HepG2 (cell line): ENCODE results near the gene CCL4. TPM values are rescaled to one million over a fixed set of nuclear protein-coding genes. Genes with fewer than 3 reads are reported as not detected.

Source experiments
- ATAC-seq: fragments of 200-7000 bp; cut with Tn5 transposase; 3 replicates; pipeline ENCODE4 v1.9.1; 2020; ENCODE audit warnings: mild to moderate bottlenecking, moderate library complexity
- BruUV-seq: library from RNA; stranded (reverse); fragments of 400-500 nt; replicated peaks from 2 replicates; lab custom pipeline; 2021; lab: Mats Ljungman, UMichigan
- CTCF ChIA-PET: fragments of 300-600 bp; formaldehyde crosslinking; extraction: SDS; loops from one replicate; lab custom pipeline; 2021; ENCODE audit warnings: low total read pairs, inconsistent platforms, low intra/inter-chr PET ratio; lab: Yijun Ruan, JAX
- POLR2A ChIA-PET: fragments of 350-600 bp; sonication (Branson Sonifier 250); formaldehyde crosslinking; loops from one replicate; lab custom pipeline; 2020; ENCODE audit warnings: antibody characterized with exemption, inconsistent platforms; lab: Yijun Ruan, JAX
- DNase-seq: peaks from one replicate; pipeline ENCODE4 v3.0.0-alpha.2; 2015; ENCODE audit warnings: low spot score
- FAIRE-seq: peaks from 3 replicates; lab custom pipeline; 2011; peaks lifted over from hg19 to GRCh38; lab: Jason Lieb, UNC
- H2AFZ ChIP-seq: one replicate; pipeline ENCODE4 v1.6.1; 2011; ENCODE audit warnings: low read length, inconsistent platforms
- H3K27ac ChIP-seq: fragments of 300-600 bp; 3 replicates; pipeline ENCODE4 v1.8.0; 2011; ENCODE audit warnings: mixed run types, mild to moderate bottlenecking, mixed read lengths, low read length, inconsistent platforms; ENCODE audit not compliant: insufficient read depth; ENCODE audit errors: extremely low read length
- H3K27me3 ChIP-seq, 2 experiments: fragments of 200-600 bp in 1 of 2; 2 replicates in 1 of 2; 3 replicates in 1 of 2; pipeline versions ENCODE4 v1.6.0 to v1.8.0; 2011; ENCODE audit warnings: low read length in 2 of 2, mild to moderate bottlenecking in 2 of 2, moderate library complexity in 2 of 2, inconsistent platforms in 1 of 2; ENCODE audit not compliant: insufficient read depth in 2 of 2, control insufficient read depth in 1 of 2
- H3K36me3 ChIP-seq, 2 experiments: fragments of 200-600 bp in 1 of 2; replicated peaks in 1 of 2; 2 replicates in 1 of 2; 3 replicates in 1 of 2; pipeline versions ENCODE4 v1.5.1 to v1.8.0; 2011; ENCODE audit warnings: low read length in 2 of 2, inconsistent platforms in 1 of 2; ENCODE audit not compliant: insufficient read depth in 2 of 2, control insufficient read depth in 1 of 2
- H3K4me1 ChIP-seq: 2 replicates; pipeline ENCODE4 v1.5.1; 2012; ENCODE audit warnings: low read length, inconsistent platforms; ENCODE audit not compliant: insufficient read depth
- H3K4me2 ChIP-seq: 2 replicates; pipeline ENCODE4 v1.6.0; 2011; ENCODE audit warnings: low read depth, low read length, inconsistent platforms
- H3K4me3 ChIP-seq, 3 experiments: fragments of 200-600 bp in 1 of 3; sonication (generic), shearing (Covaris generic) in 1 of 3; replicated peaks in 1 of 3; 2 replicates each; pipeline ENCODE4 v1.5.1; 2011 to 2016; ENCODE audit warnings: low read length in 3 of 3, inconsistent platforms in 2 of 3, low read depth in 2 of 3, mild to moderate bottlenecking in 2 of 3, control low read depth in 1 of 3, mixed read lengths in 1 of 3; ENCODE audit not compliant: insufficient read depth in 1 of 3
- H3K79me2 ChIP-seq: one replicate; pipeline ENCODE4 v1.6.1; 2011; ENCODE audit warnings: low read length, inconsistent platforms; ENCODE audit not compliant: insufficient read depth
- H3K9ac ChIP-seq: 2 replicates; pipeline ENCODE4 v1.6.0; 2011; ENCODE audit warnings: mild to moderate bottlenecking, low read depth, low read length, inconsistent platforms; ENCODE audit not compliant: insufficient read depth
- H3K9me3 ChIP-seq: 2 replicates; pipeline ENCODE4 v1.5.1; 2012; ENCODE audit warnings: mild to moderate bottlenecking, low read length
- H4K20me1 ChIP-seq: 2 replicates; pipeline ENCODE4 v1.6.0; 2011; ENCODE audit warnings: inconsistent platforms, mild to moderate bottlenecking, low read length, moderate library complexity; ENCODE audit not compliant: insufficient read depth
- HMGXB4 ChIP-seq, 2 experiments: sonication (generic) in 1 of 2; formaldehyde crosslinking in 1 of 2; IDR thresholded peaks; 2 replicates each; pipeline versions ENCODE4 v1.4.0 to v1.6.1; 2018 to 2020; ENCODE audit warnings: missing genetic modification reagents in 2 of 2, borderline replicate concordance in 1 of 2, low read depth in 1 of 2, mild to moderate bottlenecking in 1 of 2, missing biosample characterization in 1 of 2
- HOMEZ ChIP-seq: IDR thresholded peaks from 2 replicates; pipeline ENCODE4 v1.6.1; 2016; ENCODE audit warnings: low read depth
- MYC ChIP-seq: sonication (generic); formaldehyde crosslinking; IDR thresholded peaks from 2 replicates; pipeline ENCODE4 v1.9.0; 2021; ENCODE audit warnings: missing genetic modification reagents, borderline replicate concordance
- SKIL ChIP-seq: sonication (generic); formaldehyde crosslinking; IDR thresholded peaks from 2 replicates; pipeline ENCODE4 v1.8.0; 2022; ENCODE audit warnings: missing genetic modification reagents, mild to moderate bottlenecking, moderate library complexity, borderline replicate concordance
- TFAP4 ChIP-seq: sonication (generic); IDR thresholded peaks from 2 replicates; pipeline ENCODE4 v1.6.1; 2016; ENCODE audit warnings: low read depth, borderline replicate concordance
- ZFY ChIP-seq: sonication (generic); formaldehyde crosslinking; IDR thresholded peaks from 2 replicates; pipeline ENCODE4 v1.4.0; 2020; ENCODE audit warnings: missing genetic modification reagents
- ZNF362 ChIP-seq: sonication (generic); formaldehyde crosslinking; IDR thresholded peaks from 2 replicates; pipeline ENCODE4 v1.4.0; 2020; ENCODE audit warnings: missing genetic modification reagents, mild to moderate bottlenecking, borderline replicate concordance
- ZNF484 ChIP-seq: sonication (generic); formaldehyde crosslinking; IDR thresholded peaks from 2 replicates; pipeline ENCODE4 v1.5.1; 2020; ENCODE audit warnings: mild to moderate bottlenecking, low read depth, missing genetic modification reagents, borderline replicate concordance
- ZNF879 ChIP-seq: sonication (generic); formaldehyde crosslinking; IDR thresholded peaks from 2 replicates; pipeline ENCODE4 v1.8.1; 2023; ENCODE audit warnings: missing genetic modification reagents
- ZSCAN22 ChIP-seq: sonication (generic); formaldehyde crosslinking; IDR thresholded peaks from 2 replicates; pipeline ENCODE4 v1.4.0; 2020; ENCODE audit warnings: mild to moderate bottlenecking, missing genetic modification reagents
- WGBS: methylation state at CpG from one replicate; pipeline ENCODE4 v1.1.6; 2017; ENCODE audit warnings: low lambda C conversion rate; 5-methylcytosine and 5-hydroxymethylcytosine counted together
- in situ Hi-C: cut with HindIII; loops from 2 replicates; pipeline ENCODE4 v1.10.0; 2017; ENCODE audit warnings: low pct_unique_long_range_greater_than_20kb; ENCODE audit not compliant: extremely low pct_ligation_motif_present
- intact Hi-C: fragments of 100-400 bp; cut with micrococcal nuclease; formaldehyde crosslinking; loops from one replicate; pipeline ENCODE4 v1.10.0; 2022; ENCODE audit not compliant: unreplicated experiment
- polyA plus RNA-seq, 8 experiments: library from polyadenylated mRNA; depleted of rRNA in 3 of 8; stranded (reverse) in 7 of 8; unstranded in 1 of 8; fragments of >200 nt; fragmentation: Illumina TruSeq in 4 of 8; extraction: Trizol in 4 of 8; gene quantifications; 2 replicates each; pipeline versions ENCODE4 v1.2.1 to v1.2.3, GENCODE V29; 2011 to 2016; ENCODE audit warnings: low read depth in 4 of 8, missing spikeins in 1 of 8, mixed read lengths in 1 of 8; ENCODE audit not compliant: insufficient read depth in 1 of 8
- total RNA-seq, 5 experiments: library from RNA; depleted of rRNA; stranded (reverse); fragments of >200 nt; fragmentation: Illumina TruSeq; extraction: Trizol; gene quantifications; 2 replicates each; pipeline ENCODE4 v1.2.3, GENCODE V29; 2016; ENCODE audit warnings: low read depth in 1 of 5

The CCL4 gene
- total and polyA plus RNA-seq, 2 of the 13 experiments (the other 11 are each of a cell fraction or from before 2014, with no cell fraction given) = not detected

- ChIA-PET POLR2A (no interaction called here), CTCF (no interaction called here)
- Histone ChIP-seq H3K4me3 (no peak overlapping the region), H3K4me2 (no peak overlapping the region), H3K4me1 (no peaks in the 10 kb centered on the region), H3K9me3 (no peaks in the 10 kb centered on the region), H3K9ac (no peak overlapping the region), H3K79me2 (no peaks in the 10 kb centered on the region), H3K27ac (no peak overlapping the region), H2AFZ (no peak overlapping the region), H3K36me3 (no peaks in the 10 kb centered on the region), H4K20me1 (no peaks in the 10 kb centered on the region), H3K27me3 (no peaks in the 10 kb centered on the region)
- ATAC-seq = no peak
- no peak for DNase-seq
- BruUV-seq = no TSS peak
- WGBS = 23% methylated on average over 4 of the region's 4 CpGs
- TF ChIP-seq MYC = no peak
- no peak for TF ChIP-seq ZSCAN22
- no peak for TF ChIP-seq SKIL (CRISPR knock-in tag)
- no peak for TF ChIP-seq ZNF879 (CRISPR knock-in tag)
- no peak for TF ChIP-seq ZNF484 (CRISPR knock-in tag)
- TF ChIP-seq ZFY (CRISPR knock-in tag) = no peak
- no peak for TF ChIP-seq TFAP4
- TF ChIP-seq HOMEZ (CRISPR knock-in tag) = no peak
- no peak for TF ChIP-seq ZNF362 (CRISPR knock-in tag)
- TF ChIP-seq HMGXB4 (CRISPR knock-in tag; IDR thresholded peaks at IDR 0.05; ENCODE audit: borderline replicate concordance in 1 of 2, low read depth in 1 of 2) = no peak
- FAIRE-seq = no peak
- intact Hi-C loops (no loop called here), in situ Hi-C loops (loop anchor here (10.0 kb wide), 1 partner anchor 60 kb away; no protein-coding TSS in a partner anchor)
These were observed 1.1 kb downstream of the CCL4 start for GRCh38 chr17:36104701-36105181.
